ENCODE measurements around the gene MAGI3.
"Not testable (repeated sequence)": the region's sequence is repeated elsewhere in the genome, so short reads cannot be mapped to it uniquely, and the experiment has no call there.

MAGI3 gene

GRCh38 chr1:113517983-113518382 is 127.7 kb downstream of the MAGI3 start:
- DNase-seq (ENCODE audit: low read depth): no peak

DNA sequence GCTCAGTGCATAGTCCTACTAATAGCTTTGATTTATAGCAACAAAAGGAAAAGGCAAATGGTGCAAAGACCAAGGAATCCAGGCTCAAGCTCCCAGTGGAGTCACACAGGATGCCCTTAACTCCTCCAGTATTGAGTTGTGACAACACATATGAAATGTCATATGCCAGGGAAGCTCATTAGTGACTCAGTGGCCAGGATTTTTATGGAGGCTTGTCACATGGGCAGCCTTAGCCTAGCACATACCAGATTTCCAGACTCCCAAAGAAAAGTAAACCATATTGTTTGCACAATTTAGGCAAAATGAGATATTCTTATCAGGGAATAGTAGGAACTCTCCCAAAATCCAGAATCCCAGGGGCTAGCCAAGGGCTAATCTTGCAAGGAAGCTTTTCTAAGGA is 129.2 kb downstream of the MAGI3 start:
- no peak for DNase-seq (ENCODE audit: low read depth)

DNA sequence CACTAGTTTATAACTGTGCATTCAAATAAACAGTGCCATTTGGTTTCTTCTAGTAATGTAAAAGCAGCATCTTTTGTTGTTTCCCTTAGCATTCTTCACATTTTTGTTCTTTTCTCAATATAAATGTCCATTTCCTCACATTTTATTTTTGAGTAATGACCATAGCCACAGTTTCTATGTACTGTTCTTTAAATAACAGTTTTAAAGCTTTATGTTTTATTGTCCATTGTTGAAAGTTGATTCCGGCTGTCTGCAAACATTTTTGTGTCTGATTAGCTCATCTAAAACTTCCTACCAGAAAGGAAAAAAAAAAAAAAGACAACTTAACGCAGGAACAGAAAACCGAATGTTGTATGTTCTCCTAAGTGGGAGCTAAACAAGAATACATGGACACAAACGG is 139.7 kb downstream of the MAGI3 start:
- no peak for DNase-seq (ENCODE audit: low read depth)

GRCh38 chr1:113531321-113531720 is 141.0 kb downstream of the MAGI3 start:
- DNase-seq (ENCODE audit: low read depth): no peak

DNA sequence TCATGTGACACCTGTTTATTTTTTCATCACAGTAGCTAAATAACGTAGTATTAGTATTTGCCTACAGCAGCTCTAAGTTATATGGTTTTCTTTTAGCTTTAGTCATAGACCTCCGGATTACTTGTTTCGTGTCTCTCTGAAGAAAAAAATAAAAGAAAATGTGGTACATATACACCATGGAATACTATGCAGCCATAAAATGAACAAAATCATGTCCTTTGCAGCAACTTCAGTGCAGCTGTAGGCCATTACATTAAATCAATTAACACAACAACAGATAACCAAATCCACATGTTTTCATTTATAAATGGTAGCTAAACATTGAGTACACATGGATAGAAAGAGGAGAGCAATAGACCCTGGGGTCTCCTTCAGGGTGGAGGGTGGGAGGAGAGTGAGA is 142.7 kb downstream of the MAGI3 start:
- no peak for DNase-seq (ENCODE audit: low read depth)

GRCh38 chr1:113534130-113534817 is 144.0 kb downstream of the MAGI3 start:
- no peak for DNase-seq (ENCODE audit: low read depth)

DNA sequence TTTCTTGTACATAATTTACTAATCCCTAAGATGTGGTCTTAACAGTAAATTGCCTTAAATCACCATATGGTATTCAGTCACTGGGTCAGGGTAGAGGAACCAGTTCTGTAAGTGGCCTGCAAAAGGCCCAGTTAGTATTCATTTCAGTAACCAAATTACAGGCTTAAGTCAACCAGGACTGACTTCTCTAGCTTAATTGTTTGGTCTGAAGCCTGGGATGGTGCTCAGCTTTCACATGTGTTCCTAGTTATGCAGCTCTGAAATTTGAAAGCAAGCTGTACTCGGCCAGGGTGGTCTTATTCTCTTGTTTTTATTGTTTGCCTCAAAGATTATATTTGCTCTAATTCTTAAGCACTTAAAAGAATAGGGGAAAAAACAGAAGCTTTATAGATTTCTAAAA is 144.6 kb downstream of the MAGI3 start:
- DNase-seq (ENCODE audit: low read depth): no peak

DNA sequence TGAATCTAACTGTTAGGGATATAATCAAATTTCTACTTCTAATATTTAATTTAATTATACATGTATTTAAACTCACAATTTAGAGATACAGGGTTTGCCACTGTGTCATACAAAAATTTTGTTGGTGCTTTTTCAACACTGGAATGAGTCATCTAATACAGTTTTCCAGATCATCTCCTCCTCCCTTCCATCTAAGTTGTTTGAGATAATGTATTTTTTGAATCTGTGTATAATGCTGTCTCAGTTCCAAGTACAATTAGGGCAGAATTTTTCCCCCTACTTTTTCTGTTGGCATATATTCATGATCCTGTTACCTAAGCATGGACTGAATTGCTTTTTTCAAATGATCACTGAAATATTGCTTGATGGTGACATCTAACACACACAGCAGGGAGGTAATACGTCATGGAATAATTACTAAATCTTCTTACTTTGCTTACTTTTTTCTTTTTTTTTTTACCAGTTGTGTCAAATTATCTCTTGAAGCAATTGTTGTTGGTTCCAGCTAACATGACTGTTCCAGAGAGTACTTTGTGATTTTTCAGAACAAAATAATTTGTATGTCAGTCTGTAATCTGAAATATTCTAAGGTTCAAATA is 146.0 kb downstream of the MAGI3 start:
- no peak for DNase-seq (ENCODE audit: low read depth)

GRCh38 chr1:113538225-113538624 is 147.9 kb downstream of the MAGI3 start:
- no peak for DNase-seq (ENCODE audit: low read depth)

DNA sequence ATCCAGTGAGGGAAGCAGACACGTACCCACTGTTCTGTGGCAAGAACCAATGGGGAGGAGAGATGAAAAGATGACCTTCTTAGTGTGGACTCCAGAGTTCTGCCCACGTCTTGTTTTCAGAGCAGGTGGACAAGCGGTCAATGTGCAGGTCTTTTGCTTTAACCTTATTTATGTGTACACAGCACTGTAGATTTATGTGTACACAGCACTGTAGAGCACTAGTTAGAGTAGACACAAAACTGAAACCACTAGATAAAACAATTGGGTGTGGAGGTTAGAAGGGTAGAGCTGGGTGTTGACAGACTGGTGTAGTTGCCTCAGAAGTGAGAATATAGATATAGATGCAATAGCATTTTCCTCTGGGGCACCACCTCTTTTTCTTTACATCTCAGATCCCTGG is 150.0 kb downstream of the MAGI3 start:
- DNase-seq (ENCODE audit: low read depth): no peak

- DNase-seq (ENCODE audit: low read depth): no peak
Measured at GRCh38 chr1:113541106-113541505, 150.8 kb downstream of the MAGI3 start.

DNA sequence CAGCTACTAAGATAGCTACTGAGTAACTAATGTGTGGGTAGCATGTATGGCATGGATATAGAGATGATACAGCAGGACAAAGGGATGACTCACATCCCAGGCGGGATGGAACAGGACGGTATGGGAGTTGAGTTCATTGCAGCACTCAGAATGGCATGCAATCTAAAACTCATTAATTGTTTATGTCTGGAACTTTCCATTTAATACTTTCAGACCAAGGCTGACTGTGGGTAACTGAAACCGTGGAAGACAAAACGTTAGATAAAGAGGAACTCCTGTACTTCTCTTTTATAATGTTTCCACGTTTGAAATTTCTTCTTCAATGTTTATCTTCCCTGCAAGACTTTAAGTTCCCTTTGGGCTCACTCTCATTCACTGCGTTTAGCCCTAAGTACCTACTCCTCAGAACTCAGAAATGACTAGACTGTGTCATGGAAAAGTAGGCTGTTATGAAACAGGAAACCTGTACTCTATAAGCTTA is 151.9 kb downstream of the MAGI3 start:
- DNase-seq (ENCODE audit: low read depth): no peak

GRCh38 chr1:113543110-113543509 is 152.8 kb downstream of the MAGI3 start:
- DNase-seq (ENCODE audit: low read depth): no peak

DNA sequence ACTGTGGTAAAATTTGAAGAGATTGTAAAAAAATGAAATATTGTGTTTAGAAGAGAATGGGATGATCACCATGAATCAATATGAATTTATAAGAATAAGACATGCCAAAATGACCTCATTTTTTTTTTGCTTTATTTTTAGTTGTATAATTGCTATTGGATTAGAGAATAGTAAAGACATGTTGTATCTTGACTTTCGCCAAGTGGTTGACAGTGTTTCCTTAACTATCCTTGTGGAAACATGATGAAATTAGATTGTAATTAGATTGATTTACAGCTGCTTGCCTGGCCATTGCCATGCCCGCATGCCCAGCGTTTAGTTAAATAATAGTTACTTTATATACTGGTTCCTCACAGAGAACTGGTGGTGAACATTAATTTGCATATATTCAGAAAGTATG is 154.9 kb downstream of the MAGI3 start:
- no peak for DNase-seq (ENCODE audit: low read depth)

- no peak for DNase-seq (ENCODE audit: low read depth)
Measured at GRCh38 chr1:113545626-113546025, 155.3 kb downstream of the MAGI3 start.

- no peak for DNase-seq (ENCODE audit: low read depth)
Measured at GRCh38 chr1:113551728-113552127, 161.4 kb downstream of the MAGI3 start.

- no peak for DNase-seq (ENCODE audit: low read depth)
Measured at GRCh38 chr1:113552244-113552643, 161.9 kb downstream of the MAGI3 start.

DNA sequence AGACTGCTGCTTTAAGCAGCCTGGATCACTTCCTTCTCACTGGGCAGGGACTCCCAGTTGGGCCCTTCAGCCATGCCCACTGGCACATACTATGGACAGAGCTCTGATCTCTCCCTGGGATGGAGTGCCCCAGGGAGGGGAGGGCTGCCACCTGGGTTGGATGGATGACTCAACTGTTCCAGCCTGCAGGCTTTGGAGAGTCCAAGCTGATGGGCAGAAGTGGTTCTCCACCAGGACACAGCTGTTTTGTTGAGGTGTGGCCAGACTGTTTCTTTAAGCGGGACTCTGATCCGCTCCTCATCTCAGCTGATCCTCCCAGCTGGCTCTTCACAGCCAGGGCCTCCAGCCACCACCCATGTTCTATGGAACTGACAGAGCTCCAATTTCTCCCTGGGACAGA is 166.9 kb downstream of the MAGI3 start:
- DNase-seq (ENCODE audit: low read depth): no peak

DNA sequence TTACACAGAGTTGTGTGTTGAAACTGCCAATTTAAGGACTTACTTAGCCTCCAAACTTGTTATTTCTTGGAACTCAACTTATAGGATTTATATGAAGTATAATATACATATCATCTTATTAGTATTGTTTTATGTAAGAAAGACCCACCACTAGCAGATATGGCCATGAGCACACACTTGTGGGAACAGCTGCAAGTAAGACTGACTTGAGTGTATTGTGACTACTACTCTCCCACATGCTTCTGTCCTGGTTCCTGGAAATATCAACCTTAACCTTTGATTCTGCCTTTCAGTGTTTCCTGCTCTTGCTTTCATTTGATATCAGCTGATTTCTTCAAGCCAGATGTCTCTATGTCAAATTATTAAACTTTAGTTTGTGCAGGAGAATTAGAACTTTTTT is 175.3 kb downstream of the MAGI3 start:
- no peak for DNase-seq (ENCODE audit: low read depth)

DNA sequence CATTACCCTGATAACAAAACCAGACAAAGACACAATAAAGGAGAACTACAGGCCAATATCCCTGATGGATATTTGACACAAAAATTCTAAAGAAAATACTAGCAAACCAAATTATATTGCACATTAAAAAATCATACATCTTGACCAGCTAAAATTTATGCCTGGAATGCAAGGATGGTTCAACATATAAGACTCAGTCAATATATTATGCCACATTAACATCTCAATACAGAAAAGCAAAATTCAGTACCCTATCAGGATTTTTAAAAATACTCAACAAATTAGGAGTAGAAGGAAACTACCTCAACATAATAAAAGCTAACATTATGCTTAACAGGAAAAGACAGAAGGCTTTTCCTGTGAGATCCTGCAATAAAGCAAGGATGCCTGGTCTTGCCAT is 177.1 kb downstream of the MAGI3 start:
- no peak for DNase-seq (ENCODE audit: low read depth)

- not testable (repeated sequence) for DNase-seq (ENCODE audit: low read depth)
Measured at GRCh38 chr1:113575744-113576260, 185.5 kb downstream of the MAGI3 start.

- DNase-seq (ENCODE audit: low read depth): no peak
Measured at GRCh38 chr1:113576271-113576670, 186.0 kb downstream of the MAGI3 start.

DNA sequence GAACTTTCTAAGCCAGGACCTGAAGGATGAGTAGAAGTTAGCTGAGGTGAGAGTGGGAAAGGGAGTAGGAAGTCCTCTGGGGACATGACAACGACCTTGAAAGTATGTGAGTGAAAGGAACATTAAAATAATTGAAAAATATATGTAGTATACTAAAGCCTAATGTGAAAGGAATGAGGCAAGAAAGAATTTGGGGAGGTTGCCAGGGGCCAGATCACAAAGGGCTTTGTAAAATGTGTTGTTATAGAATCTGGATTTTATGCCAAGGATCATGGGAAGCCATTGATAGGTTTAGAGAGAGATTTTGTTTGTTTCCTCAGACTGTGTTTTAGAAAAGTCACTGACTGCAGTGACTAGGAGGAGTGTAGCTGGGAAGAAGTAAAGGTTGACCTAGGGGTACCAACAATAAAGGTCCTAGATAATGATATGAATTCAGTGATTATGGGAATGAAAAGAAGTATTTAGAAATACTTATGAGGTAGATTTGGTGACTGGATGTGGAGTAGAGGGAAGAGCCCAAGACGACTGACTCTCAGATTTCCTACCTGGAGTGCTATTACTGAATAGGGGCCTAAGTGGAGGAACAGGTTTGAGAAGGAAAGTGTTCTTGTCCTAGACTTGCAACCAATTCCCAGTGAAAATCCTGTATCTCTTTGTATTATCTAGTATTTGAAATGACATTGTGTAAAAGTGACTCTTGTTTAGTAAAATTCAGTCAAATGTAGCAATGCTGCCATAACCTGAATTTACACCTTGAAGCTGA is 189.1 kb downstream of the MAGI3 start:
- no peak for DNase-seq (ENCODE audit: low read depth)
